HCT116 (cell line): ENCODE data around the gene GFI1B.

Source experiments
- EZH2phosphoT487 ChIP-seq: fragments of 200-600 bp; IDR thresholded peaks from 2 replicates; pipeline ENCODE4 v1.6.1; 2018; ENCODE audit warnings: antibody characterized with exemption, borderline replicate concordance
- JUND ChIP-seq: IDR thresholded peaks from 2 replicates; pipeline ENCODE4 v1.6.1; 2012
- POLR2A ChIP-seq: IDR thresholded peaks from 2 replicates; pipeline ENCODE4 v1.7.0; 2011; ENCODE audit warnings: borderline replicate concordance; ENCODE audit not compliant: insufficient read depth, insufficient read length; ENCODE audit errors: extremely low read depth
- POLR2AphosphoS5 ChIP-seq: IDR thresholded peaks from 2 replicates; pipeline ENCODE4 v1.6.1; 2011; ENCODE audit warnings: mild to moderate bottlenecking, low read depth, low read length, moderate library complexity
- SP1 ChIP-seq: IDR thresholded peaks from 2 replicates; pipeline ENCODE4 v1.6.1; 2012; ENCODE audit warnings: low read depth
- SRF ChIP-seq: IDR thresholded peaks from 2 replicates; pipeline ENCODE4 v1.6.1; 2012; ENCODE audit warnings: low read depth
- YY1 ChIP-seq: IDR thresholded peaks from 2 replicates; pipeline ENCODE4 v1.6.1; 2011; ENCODE audit warnings: low read length, low read depth, moderate library complexity, mild to moderate bottlenecking; ENCODE audit not compliant: insufficient replicate concordance; ENCODE audit errors: extremely low read depth
- TF ChIP-seq, protein P1 (sequence below), 3 experiments: fragments of 200-600 bp in 1 of 3; sonication (generic) in 1 of 3; IDR thresholded peaks in 2 of 3; conservative IDR thresholded peaks in 1 of 3; 2 replicates each; pipeline ENCODE4 v1.5.1; 2012 to 2017; ENCODE audit warnings: low read depth in 2 of 3, low read length in 2 of 3, antibody characterized with exemption in 1 of 3, borderline replicate concordance in 1 of 3, control low read depth in 1 of 3, mild to moderate bottlenecking in 1 of 3, mixed read lengths in 1 of 3, mixed run types in 1 of 3, moderate library complexity in 1 of 3; ENCODE audit not compliant: insufficient read depth in 1 of 3

GRCh38 chr9:132947756-132948155 is 30.7 kb upstream of the GFI1B start:
- no peak for TF ChIP-seq POLR2AphosphoS5
- TF ChIP-seq SRF = no peak
- TF ChIP-seq, protein P1, sequence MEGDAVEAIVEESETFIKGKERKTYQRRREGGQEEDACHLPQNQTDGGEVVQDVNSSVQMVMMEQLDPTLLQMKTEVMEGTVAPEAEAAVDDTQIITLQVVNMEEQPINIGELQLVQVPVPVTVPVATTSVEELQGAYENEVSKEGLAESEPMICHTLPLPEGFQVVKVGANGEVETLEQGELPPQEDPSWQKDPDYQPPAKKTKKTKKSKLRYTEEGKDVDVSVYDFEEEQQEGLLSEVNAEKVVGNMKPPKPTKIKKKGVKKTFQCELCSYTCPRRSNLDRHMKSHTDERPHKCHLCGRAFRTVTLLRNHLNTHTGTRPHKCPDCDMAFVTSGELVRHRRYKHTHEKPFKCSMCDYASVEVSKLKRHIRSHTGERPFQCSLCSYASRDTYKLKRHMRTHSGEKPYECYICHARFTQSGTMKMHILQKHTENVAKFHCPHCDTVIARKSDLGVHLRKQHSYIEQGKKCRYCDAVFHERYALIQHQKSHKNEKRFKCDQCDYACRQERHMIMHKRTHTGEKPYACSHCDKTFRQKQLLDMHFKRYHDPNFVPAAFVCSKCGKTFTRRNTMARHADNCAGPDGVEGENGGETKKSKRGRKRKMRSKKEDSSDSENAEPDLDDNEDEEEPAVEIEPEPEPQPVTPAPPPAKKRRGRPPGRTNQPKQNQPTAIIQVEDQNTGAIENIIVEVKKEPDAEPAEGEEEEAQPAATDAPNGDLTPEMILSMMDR (IDR thresholded peaks at IDR 0.05 in 2 of 3, conservative IDR thresholded peaks at IDR 0.05 in 1 of 3; ENCODE audit: borderline replicate concordance in 1 of 3, insufficient read depth in 1 of 3, low read depth in 2 of 3, low read length in 2 of 3) = no peak
- TF ChIP-seq YY1 = no peak
- TF ChIP-seq POLR2A = no peak
- TF ChIP-seq SP1 = no peak
- TF ChIP-seq EZH2phosphoT487 = no peak
- no peak for TF ChIP-seq JUND
